HG03159 (cell line): ENCODE results near the gene BCAS3.

ENCODE experiments used
- ATAC-seq: cut with Tn5 transposase; IDR thresholded peaks from one replicate; pipeline ENCODE4 v1.9.1; 2021; ENCODE audit warnings: mild to moderate bottlenecking, moderate library complexity; ENCODE audit not compliant: unreplicated experiment

The BCAS3 gene

GRCh38 chr17:61412860-61413660 lies 735.4 kb downstream of the BCAS3 start:
- ATAC-seq = no peak

GRCh38 chr17:61413661-61414126 lies 736.0 kb downstream of the BCAS3 start:
- no peak for ATAC-seq

GRCh38 chr17:61414141-61414935 lies 736.7 kb downstream of the BCAS3 start:
- ATAC-seq = no peak

- no peak for ATAC-seq
Measured at GRCh38 chr17:61414936-61415251, 737.2 kb downstream of the BCAS3 start.

GRCh38 chr17:61415374-61416210 lies 737.9 kb downstream of the BCAS3 start:
- ATAC-seq = no peak

GRCh38 chr17:61416211-61416539 lies 738.5 kb downstream of the BCAS3 start:
- no peak for ATAC-seq

GRCh38 chr17:61416540-61417363 lies 739.1 kb downstream of the BCAS3 start:
- peak; percentile 52 for ATAC-seq

- no peak for ATAC-seq
Measured at GRCh38 chr17:61418449-61418848, 740.8 kb downstream of the BCAS3 start.

GRCh38 chr17:61419496-61420046 lies 741.9 kb downstream of the BCAS3 start:
- ATAC-seq = no peak

- ATAC-seq = no peak
Measured at GRCh38 chr17:61420052-61420451, 742.4 kb downstream of the BCAS3 start.

GRCh38 chr17:61420745-61421398 lies 743.2 kb downstream of the BCAS3 start:
- ATAC-seq = no peak

- no peak for ATAC-seq
Measured at GRCh38 chr17:61421460-61421859, 743.8 kb downstream of the BCAS3 start.

GRCh38 chr17:61422116-61422799 lies 744.6 kb downstream of the BCAS3 start:
- no peak for ATAC-seq

- no peak for ATAC-seq
Measured at GRCh38 chr17:61422869-61423268, 745.2 kb downstream of the BCAS3 start.

- no peak for ATAC-seq
Measured at GRCh38 chr17:61423967-61424649, 746.5 kb downstream of the BCAS3 start.

- ATAC-seq = no peak
Measured at GRCh38 chr17:61425682-61426481, 748.2 kb downstream of the BCAS3 start.

- ATAC-seq = no peak
Measured at GRCh38 chr17:61426482-61427304, 749.0 kb downstream of the BCAS3 start.
